GM20000 (cell line): ENCODE measurements around the gene PRRT1B.
"Not testable (repeated sequence)": the region's sequence is repeated elsewhere in the genome, so short reads cannot be mapped to it uniquely, and the experiment has no call there.

Experiments
- DNase-seq: peaks from one replicate; pipeline ENCODE4 v3.0.0; 2012; ENCODE audit warnings: low spot score
- TF ChIP-seq, protein P1 (sequence below): IDR thresholded peaks from 2 replicates; pipeline ENCODE4 v1.5.1; 2012; ENCODE audit warnings: mild to moderate bottlenecking, control low read depth; ENCODE audit errors: extremely low read depth, missing control alignments

The PRRT1B gene

DNA sequence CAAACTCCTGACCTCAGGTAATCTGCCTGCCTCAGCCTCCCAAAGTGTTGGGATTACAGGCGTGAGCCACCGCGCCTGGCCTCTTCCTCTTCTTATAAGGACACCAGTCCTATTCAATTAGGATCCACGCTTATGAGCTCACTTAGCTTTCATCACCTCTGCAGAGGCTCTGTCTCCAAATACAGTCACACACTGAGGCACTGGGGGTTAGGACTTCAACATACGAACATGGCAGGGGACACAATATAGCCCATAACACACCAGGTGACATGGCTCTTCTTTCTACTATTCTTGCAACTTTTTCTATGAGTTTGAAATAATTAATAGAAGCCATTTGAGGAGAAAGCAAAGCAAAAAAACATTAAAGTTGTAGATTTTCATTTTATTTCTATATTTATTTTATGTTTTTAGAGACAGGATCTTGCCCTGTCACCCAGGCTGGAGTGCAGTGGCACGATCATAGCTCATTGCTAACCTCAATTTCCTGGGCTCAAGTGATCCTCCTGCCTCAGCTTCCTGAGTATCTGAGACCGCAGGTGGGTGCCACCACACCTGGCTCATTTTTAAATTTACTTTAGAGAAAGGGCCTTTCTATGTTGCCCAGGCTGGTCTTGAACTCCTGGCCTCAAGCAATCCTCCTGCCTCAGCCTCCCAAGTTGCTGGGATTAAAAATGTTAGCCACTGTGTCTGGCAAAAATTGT lies 6.0 kb upstream of the PRRT1B start:
- DNase-seq = no peak
- TF ChIP-seq, protein P1, sequence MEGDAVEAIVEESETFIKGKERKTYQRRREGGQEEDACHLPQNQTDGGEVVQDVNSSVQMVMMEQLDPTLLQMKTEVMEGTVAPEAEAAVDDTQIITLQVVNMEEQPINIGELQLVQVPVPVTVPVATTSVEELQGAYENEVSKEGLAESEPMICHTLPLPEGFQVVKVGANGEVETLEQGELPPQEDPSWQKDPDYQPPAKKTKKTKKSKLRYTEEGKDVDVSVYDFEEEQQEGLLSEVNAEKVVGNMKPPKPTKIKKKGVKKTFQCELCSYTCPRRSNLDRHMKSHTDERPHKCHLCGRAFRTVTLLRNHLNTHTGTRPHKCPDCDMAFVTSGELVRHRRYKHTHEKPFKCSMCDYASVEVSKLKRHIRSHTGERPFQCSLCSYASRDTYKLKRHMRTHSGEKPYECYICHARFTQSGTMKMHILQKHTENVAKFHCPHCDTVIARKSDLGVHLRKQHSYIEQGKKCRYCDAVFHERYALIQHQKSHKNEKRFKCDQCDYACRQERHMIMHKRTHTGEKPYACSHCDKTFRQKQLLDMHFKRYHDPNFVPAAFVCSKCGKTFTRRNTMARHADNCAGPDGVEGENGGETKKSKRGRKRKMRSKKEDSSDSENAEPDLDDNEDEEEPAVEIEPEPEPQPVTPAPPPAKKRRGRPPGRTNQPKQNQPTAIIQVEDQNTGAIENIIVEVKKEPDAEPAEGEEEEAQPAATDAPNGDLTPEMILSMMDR = no peak

DNA sequence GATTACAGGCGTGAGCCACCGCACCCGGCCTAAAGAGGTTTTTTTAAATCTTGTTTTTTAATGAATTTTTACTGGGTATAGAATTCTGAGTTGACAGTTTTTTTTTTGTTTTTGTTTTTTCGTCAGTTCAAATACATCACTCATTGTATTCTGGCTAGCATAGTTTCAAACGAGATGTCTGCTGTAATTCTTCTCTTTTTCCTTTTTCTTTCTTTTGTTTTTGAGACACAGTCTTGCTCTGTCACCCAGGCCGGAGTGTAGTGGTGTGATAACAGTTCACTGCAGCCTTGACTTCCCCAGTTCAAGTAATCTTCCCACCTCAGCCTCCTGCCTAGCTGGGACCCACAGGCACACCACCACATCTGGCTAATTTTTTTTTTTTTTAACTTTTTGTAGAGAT lies 2.2 kb upstream of the PRRT1B start:
- DNase-seq = no peak
- TF ChIP-seq, protein P1 = no peak

DNA sequence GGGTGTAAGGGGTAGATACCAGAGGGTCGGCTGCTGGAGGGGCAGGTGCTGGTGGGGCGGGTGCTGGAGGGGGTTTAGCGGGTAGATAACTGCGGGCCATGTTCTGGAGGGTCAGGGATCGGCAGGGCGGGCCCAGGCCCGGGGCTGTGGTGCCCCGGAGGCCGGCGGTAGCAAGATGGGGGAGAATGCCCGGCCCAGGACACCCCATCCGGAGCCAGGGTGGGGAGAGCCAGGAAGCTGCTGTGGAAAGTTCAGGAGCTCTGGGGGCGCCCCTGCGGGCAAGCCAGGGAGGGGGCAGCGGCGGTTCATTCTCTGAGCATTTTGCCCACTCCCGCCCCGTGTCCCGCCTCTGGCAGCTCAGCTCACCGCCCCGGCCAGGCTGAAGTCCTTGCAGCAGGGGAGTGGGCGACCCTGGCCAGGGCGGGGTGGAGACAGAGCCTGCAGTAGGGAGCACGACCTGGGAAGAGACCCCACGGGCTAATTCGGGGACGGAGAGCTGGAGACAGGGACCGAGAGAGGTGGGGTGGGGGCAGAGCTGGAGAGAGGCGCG lies 538 bp downstream of the PRRT1B start:
- DNase-seq = no peak
- TF ChIP-seq, protein P1 = no peak

DNA sequence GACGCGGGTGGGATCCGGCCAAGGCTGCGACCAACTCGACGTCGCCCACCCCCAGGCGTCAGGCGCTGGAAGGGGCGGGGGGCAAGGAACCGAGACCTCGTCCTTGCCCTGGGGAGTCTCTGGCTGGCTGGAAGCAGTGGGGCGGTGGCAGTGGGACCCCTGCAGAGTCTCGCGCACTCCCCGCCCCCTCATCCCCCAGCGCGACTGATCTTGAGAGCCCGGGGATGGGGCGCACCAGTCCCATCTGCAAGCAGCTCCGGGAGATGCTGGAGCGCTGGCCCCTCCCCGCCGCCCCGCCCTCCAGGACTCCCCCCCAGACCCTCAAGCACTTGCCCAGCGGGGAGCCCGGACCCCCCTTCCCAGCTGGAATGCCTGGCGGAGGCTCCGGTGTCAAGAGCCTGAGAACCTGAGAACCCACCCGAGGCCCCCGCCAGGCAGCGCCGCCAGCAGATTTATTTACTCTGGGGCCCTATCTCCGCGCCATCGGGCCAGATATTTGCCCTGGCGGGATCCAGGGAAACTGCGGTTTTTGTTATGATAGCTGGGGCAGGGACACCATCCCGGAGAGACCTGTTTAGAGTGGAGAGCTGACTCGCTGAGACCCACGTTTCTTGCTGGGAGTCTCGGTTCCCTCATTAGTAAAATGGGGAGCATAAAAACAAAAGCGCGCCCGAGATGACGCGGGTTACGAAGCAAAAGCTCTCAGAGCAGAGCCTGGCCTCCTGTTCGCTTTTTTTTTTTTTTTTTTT lies 1.2 kb downstream of the PRRT1B start:
- no peak for DNase-seq
- TF ChIP-seq, protein P1 = no peak

DNA sequence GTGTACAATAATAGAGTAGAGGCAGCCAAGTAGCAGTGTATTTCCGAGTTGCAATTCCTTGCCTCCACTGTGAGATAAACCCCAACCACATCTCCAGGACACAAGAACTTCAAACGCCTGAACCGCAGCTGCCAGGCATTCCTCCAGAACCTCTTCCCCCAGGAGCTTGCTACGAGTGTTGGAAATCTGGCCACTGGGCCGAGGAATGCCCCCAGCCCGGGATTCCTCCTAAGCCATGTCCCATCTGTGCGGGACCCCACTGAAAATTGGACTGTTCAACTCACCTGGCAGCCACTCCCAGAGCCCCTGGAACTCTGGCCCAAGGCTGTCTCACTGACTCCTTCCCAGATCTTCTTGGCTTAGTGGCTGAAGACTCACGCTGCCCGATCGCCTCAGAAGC lies 3.9 kb downstream of the PRRT1B start:
- not testable (repeated sequence) for DNase-seq

DNA sequence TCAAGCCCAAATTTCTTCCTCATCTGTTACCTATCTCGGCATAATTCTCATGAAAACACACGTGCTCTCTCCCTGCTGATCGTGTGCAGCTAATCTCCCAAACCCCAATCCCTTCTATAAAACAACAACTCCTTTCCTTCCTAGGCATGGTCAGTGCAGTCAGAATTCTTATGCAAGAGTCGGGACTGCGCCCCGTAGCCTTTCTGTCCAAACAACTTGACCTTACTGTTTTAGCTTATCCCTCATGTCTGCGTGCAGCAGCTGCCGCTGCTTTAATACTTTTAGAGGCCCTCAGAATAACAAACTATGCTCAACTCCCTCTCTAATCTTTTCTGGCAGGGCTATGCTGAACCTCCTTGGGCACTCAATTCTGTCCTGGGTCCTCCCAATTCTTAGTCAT lies 5.1 kb downstream of the PRRT1B start:
- DNase-seq = not testable (repeated sequence)

DNA sequence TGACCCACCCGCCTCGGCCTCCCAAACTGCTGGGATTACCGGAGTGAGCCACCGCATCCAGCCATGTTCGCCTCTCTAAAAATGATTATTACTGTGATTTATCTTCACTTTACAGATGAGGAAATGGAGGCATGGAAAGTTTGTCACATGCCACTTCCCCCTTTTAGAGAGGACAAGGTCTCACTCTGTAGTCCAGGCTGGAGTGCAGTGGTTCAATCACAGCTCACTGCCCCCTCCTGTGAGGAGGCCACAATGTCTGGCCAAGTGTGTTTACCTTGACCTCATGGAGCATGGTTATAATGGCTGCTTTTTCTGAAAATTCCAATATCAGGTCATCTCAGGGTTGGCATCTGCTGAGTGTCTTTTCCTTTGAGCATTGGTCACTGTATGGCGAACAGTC lies 6.7 kb downstream of the PRRT1B start:
- DNase-seq = no peak
- TF ChIP-seq, protein P1 = no peak

DNA sequence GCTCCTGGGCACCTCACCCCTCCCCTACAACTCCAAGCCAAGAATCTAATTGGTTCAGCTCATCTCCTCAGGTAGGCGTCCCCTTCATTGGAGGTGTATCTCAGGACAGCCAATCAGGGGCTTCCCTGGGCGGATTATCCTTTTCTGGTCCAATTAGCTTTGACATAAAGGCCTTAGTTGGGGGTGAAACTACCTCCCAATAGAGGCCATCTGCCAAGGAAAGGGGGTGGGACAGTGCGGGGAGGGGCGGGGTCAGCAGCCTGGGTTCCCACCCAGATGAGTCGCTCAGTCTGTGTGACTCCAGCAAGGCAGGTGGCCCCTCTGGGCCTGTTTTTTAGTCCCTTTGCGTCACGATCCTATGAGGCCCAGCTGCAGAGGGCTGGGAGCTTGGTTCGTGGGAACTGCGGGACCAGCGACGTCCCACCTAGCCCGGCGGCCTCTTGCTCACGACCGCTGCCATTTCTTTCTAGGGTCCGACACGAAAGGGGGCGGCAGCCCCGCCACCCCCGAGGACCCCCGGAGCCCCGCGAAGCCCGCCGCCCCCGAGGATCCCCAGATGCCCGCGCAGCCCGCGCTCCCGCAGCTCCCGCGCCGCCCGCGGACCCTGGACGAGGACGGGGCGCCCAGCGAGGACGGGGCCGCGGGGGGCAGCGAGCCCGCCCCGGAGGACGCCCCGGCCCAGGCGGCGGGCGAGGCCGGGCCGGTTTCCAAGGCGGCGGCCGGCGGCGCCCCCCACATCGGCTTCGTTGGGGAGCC lies 8.9 kb downstream of the PRRT1B start:
- no peak for DNase-seq
- TF ChIP-seq, protein P1 = no peak
